ENCODE results near the gene C1orf159. TPM values are rescaled to one million over a fixed set of nuclear protein-coding genes. Genes with fewer than 3 reads are reported as not detected.

C1orf159 gene
- total and polyA plus RNA-seq, 7 donors = 6.6 to 25.3 (median 8.2) TPM

DNA sequence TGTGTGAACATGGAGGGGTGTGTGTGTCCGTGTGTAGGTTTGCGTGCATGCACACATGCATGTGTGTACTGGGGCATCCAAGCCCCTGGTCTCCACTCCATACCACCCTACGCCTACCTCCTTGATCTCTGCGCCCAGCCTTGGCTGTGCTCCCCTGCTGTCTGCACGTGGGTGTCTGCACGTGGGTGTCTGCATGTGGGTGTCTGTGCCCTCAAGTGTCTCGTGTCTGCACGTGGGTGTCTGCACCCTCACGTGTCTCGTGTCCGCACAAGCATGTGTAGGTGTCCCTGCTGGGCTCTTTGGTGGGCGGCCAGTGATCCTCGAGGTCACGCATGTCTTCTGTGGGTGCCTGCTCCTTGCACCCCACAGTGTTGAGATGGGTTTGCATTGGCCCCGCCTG lies 62.9 kb downstream of the C1orf159 start:
- no peak overlapping the region for H3K4me3 ChIP-seq
- no peak for DNase-seq
- TF ChIP-seq POLR2A (IDR thresholded peaks at IDR 0.05) (no peak), POLR2AphosphoS5 (IDR thresholded peaks at IDR 0.05) (no peak), EP300 (IDR thresholded peaks at IDR 0.05) (no peak)
- TF ChIP-seq, protein P1, sequence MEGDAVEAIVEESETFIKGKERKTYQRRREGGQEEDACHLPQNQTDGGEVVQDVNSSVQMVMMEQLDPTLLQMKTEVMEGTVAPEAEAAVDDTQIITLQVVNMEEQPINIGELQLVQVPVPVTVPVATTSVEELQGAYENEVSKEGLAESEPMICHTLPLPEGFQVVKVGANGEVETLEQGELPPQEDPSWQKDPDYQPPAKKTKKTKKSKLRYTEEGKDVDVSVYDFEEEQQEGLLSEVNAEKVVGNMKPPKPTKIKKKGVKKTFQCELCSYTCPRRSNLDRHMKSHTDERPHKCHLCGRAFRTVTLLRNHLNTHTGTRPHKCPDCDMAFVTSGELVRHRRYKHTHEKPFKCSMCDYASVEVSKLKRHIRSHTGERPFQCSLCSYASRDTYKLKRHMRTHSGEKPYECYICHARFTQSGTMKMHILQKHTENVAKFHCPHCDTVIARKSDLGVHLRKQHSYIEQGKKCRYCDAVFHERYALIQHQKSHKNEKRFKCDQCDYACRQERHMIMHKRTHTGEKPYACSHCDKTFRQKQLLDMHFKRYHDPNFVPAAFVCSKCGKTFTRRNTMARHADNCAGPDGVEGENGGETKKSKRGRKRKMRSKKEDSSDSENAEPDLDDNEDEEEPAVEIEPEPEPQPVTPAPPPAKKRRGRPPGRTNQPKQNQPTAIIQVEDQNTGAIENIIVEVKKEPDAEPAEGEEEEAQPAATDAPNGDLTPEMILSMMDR (IDR thresholded peaks at IDR 0.05) = no peak
- WGBS, 2 donors = 94% methylated on average over 15 of the region's 15 CpGs
- no peaks in the 10 kb centered on the region for H3K4me1 ChIP-seq
- intact Hi-C loops (cut with DNase I) = no loop called here
- no peaks in the 10 kb centered on the region for H3K9me3 ChIP-seq
- H3K27me3 ChIP-seq = peaks cover 5 to 14% (median 11%) of the 10 kb centered on the region in 3 donors
- peaks cover 0 to 34% (median 0%) of the 10 kb centered on the region in 4 donors for H3K36me3 ChIP-seq
- no peak overlapping the region for H3K27ac ChIP-seq

DNA sequence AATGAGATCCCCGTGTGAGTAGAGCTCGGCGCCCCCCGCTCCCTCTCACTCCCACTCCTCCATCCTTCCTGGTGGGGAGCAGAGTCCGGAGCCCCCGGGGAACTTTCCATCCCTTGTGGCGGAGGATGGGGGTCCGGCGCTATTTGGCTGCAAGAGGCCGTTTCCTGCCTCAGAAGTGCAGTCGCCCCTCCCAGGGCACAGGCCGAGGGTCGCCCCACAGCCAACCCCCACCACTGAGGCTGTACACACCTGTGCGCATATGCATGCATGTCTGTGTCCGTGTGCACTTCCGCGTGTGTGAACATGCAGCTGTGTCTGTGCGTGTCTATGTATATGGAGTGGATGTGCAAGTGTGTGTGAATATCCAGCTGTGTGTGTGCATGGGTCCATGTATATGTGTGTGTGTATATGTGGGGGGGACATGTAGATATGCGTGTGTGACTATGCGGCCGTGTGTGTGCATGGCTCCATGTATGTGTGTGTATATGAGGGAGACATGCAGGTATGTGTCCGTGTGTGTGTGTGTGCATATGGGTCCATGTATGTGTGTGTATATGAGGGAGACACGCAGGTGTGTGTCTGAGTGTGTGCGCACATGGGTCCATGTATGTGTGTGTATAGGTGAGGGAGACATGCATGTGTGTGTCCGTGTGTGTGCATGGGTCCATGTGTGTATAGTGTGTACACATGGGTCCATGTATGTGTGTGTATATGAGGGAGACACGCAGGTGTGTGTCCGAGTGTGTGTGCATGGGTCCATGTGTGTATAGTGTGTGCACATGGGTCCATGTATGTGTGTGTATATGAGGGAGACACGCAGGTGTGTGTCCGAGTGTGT lies 63.7 kb downstream of the C1orf159 start:
- H3K4me3 ChIP-seq = no peak overlapping the region
- no peaks in the 10 kb centered on the region for H3K4me1 ChIP-seq
- 94 to 95% methylated on average over 29 of the region's 29 CpGs for WGBS, 2 donors
- DNase-seq = no peak
- H3K27ac ChIP-seq = no peak overlapping the region
- no peaks in the 10 kb centered on the region for H3K9me3 ChIP-seq
- TF ChIP-seq POLR2A (IDR thresholded peaks at IDR 0.05) (no peak), POLR2AphosphoS5 (IDR thresholded peaks at IDR 0.05) (no peak), EP300 (IDR thresholded peaks at IDR 0.05) (no peak)
- TF ChIP-seq, protein P1 (IDR thresholded peaks at IDR 0.05) = no peak
- H3K27me3 ChIP-seq = peaks cover 0 to 6% (median 4%) of the 10 kb centered on the region in 3 donors
- intact Hi-C loops (cut with DNase I) = no loop called here
- peaks cover 0 to 40% (median 3%) of the 10 kb centered on the region in 4 donors for H3K36me3 ChIP-seq

DNA sequence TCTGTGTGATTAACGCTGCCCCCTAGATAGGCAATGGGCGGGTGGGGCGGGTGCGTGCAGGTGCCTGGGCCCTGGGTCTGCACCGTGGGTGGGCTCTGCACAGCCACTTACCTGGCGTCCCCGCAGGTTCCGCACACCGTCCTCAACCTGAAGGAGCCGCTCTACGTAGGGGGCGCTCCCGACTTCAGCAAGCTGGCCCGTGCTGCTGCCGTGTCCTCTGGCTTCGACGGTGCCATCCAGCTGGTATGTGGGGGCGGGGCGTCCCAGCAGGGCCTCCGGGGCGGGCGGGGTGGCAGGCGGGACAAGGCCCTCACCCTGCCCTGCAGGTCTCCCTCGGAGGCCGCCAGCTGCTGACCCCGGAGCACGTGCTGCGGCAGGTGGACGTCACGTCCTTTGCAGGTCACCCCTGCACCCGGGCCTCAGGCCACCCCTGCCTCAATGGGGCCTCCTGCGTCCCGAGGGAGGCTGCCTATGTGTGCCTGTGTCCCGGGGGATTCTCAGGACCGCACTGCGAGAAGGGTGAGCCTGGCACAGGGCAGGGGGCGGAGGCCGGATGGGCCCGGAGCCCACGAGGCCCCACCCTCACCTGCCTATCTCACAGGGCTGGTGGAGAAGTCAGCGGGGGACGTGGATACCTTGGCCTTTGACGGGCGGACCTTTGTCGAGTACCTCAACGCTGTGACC lies 64.6 kb downstream of the C1orf159 start:
- DNase-seq = no peak
- no peak for TF ChIP-seq POLR2A (IDR thresholded peaks at IDR 0.05)
- no peak for TF ChIP-seq EP300 (IDR thresholded peaks at IDR 0.05)
- TF ChIP-seq, protein P1 (IDR thresholded peaks at IDR 0.05) = no peak
- no peak for TF ChIP-seq POLR2AphosphoS5 (IDR thresholded peaks at IDR 0.05)
- peaks cover 0 to 48% (median 3%) of the 10 kb centered on the region in 4 donors for H3K36me3 ChIP-seq
- no peaks in the 10 kb centered on the region for H3K4me1 ChIP-seq
- H3K4me3 ChIP-seq = no peak overlapping the region
- H3K27ac ChIP-seq = no peak overlapping the region
- H3K9me3 ChIP-seq = no peaks in the 10 kb centered on the region
- WGBS, 2 donors = 69 to 92% methylated on average over 46 of the region's 46 CpGs
- no peaks in the 10 kb centered on the region for H3K27me3 ChIP-seq
- intact Hi-C loops (cut with DNase I) = no loop called here

DNA sequence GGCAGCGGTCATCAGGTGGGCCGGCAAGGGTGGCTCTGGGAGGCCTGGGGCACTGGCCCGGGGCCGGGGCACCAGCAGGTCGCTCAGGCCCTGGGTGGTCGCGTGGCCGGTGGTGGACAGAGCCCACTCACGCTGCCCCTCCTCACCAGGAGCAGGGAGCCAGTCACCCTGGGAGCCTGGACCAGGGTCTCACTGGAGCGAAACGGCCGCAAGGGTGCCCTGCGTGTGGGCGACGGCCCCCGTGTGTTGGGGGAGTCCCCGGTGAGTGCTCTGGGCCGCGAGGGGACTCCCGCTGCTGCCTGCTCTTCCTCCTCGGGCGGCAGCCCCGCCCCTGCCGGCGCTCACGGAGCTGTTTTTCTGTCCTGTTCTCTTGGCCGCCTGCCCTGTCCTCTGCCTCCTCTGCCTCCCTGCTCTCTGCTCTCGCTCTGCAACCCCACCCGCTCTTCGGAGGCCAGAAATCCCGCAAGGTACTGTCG lies 65.3 kb downstream of the C1orf159 start:
- H3K9me3 ChIP-seq = no peaks in the 10 kb centered on the region
- H3K4me3 ChIP-seq = no peak overlapping the region
- H3K4me1 ChIP-seq = no peaks in the 10 kb centered on the region
- intact Hi-C loops (cut with DNase I) = no loop called here
- H3K36me3 ChIP-seq = peaks cover 0 to 55% (median 3%) of the 10 kb centered on the region in 4 donors
- H3K27ac ChIP-seq = no peak overlapping the region
- DNase-seq = no peak
- H3K27me3 ChIP-seq = no peaks in the 10 kb centered on the region
- WGBS, 2 donors = 53 to 89% methylated on average over 32 of the region's 32 CpGs
- TF ChIP-seq, protein P1 (IDR thresholded peaks at IDR 0.05) = no peak
- TF ChIP-seq POLR2A (IDR thresholded peaks at IDR 0.05) = no peak
- TF ChIP-seq EP300 (IDR thresholded peaks at IDR 0.05) = no peak
- TF ChIP-seq POLR2AphosphoS5 (IDR thresholded peaks at IDR 0.05) = no peak

Data from sigmoid colon (tissue), 7 donors.